ENCODE measurements around the gene GAS2L2. TPM values are rescaled to one million over a fixed set of nuclear protein-coding genes. Genes with fewer than 3 reads are reported as not detected.

Gene GAS2L2
- total RNA-seq, 1 donor = not detected

DNA sequence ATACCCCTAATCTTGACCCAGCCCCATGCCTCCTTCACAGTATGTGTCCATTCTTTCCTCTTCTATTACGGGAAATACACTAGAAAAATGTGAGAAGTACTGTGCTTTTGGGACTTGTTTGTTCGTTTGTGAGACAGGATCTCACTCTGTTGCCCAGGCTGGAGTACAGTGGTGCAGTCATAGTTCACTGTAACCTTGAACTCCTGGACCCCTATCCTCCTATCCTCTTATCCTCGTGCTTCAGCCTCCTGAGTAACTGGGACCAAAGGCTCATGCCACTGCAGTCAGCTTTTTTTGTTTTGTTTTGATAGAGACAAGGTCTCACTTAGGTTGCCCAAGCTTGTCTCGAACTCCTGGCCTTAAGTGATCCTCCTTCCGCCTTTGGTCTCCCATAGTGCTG lies 51.5 kb downstream of the GAS2L2 start:
- H3K4me3 ChIP-seq (ENCODE audit: low read depth, low read length) = no peak overlapping the region
- TF ChIP-seq, protein P1, sequence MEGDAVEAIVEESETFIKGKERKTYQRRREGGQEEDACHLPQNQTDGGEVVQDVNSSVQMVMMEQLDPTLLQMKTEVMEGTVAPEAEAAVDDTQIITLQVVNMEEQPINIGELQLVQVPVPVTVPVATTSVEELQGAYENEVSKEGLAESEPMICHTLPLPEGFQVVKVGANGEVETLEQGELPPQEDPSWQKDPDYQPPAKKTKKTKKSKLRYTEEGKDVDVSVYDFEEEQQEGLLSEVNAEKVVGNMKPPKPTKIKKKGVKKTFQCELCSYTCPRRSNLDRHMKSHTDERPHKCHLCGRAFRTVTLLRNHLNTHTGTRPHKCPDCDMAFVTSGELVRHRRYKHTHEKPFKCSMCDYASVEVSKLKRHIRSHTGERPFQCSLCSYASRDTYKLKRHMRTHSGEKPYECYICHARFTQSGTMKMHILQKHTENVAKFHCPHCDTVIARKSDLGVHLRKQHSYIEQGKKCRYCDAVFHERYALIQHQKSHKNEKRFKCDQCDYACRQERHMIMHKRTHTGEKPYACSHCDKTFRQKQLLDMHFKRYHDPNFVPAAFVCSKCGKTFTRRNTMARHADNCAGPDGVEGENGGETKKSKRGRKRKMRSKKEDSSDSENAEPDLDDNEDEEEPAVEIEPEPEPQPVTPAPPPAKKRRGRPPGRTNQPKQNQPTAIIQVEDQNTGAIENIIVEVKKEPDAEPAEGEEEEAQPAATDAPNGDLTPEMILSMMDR (IDR thresholded peaks at IDR 0.05; ENCODE audit: insufficient read depth, low read length) = no peak
- no peak for DNase-seq (ENCODE audit: low read depth)

- no peak overlapping the region for H3K4me3 ChIP-seq (ENCODE audit: low read depth, low read length)
- TF ChIP-seq, protein P1 (IDR thresholded peaks at IDR 0.05; ENCODE audit: insufficient read depth, low read length) = no peak
- peak; percentile 65 for DNase-seq (ENCODE audit: low read depth)
Observed at GRCh38 chr17:35700150-35700549, 52.9 kb downstream of the GAS2L2 start.

- TF ChIP-seq, protein P1 (IDR thresholded peaks at IDR 0.05; ENCODE audit: insufficient read depth, low read length) = no peak
- DNase-seq (ENCODE audit: low read depth) = no peak
- no peak overlapping the region for H3K4me3 ChIP-seq (ENCODE audit: low read depth, low read length)
Observed at GRCh38 chr17:35698800-35699199, 54.2 kb downstream of the GAS2L2 start.

- DNase-seq (ENCODE audit: low read depth) = no peak
- TF ChIP-seq, protein P1 (IDR thresholded peaks at IDR 0.05; ENCODE audit: insufficient read depth, low read length) = no peak
- no peak overlapping the region for H3K4me3 ChIP-seq (ENCODE audit: low read depth, low read length)
Observed at GRCh38 chr17:35695613-35696012, 57.4 kb downstream of the GAS2L2 start.

DNA sequence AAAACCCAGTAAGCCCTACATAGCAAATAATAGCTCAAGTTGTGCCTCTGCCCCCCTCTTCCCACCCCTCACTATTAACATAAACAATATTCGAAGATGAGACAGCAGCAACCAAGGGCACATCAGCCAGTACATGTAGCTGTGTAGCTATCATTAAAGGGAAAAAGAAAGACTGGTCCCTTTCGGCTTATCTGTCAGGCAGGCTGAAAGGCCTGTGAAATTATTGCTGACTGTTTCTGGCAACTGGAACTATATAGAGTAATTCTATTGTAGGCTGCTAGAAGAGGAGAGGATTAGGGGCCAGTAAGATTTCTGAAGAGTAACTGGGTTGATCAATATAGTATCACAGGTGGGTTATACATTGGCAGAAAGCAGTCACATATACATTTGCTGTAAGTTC lies 58.1 kb downstream of the GAS2L2 start:
- TF ChIP-seq, protein P1 (IDR thresholded peaks at IDR 0.05; ENCODE audit: insufficient read depth, low read length) = no peak
- no peak overlapping the region for H3K4me3 ChIP-seq (ENCODE audit: low read depth, low read length)
- no peak for DNase-seq (ENCODE audit: low read depth)

Other genes with a start within 250 kb of the GAS2L2 start
- gene SLFN12L, start 215.6 kb downstream of the GAS2L2 start, total RNA-seq (ENCODE audit: low replicate concordance) = 0.18 TPM in 1 of 2 replicates, not detected in the other
- gene SLFN14, start 192.4 kb downstream of the GAS2L2 start, total RNA-seq (ENCODE audit: low replicate concordance) = not detected in 2 replicates
- gene PEX12, start 174.7 kb downstream of the GAS2L2 start, total RNA-seq (ENCODE audit: low replicate concordance) = 6.1 and 8.8 TPM in 2 replicates
- 101 and 118 TPM in 2 replicates for gene AP2B1, start 165.9 kb downstream of the GAS2L2 start, total RNA-seq (ENCODE audit: low replicate concordance)
- gene RASL10B, start 21.6 kb downstream of the GAS2L2 start, total RNA-seq (ENCODE audit: low replicate concordance) = 1.5 and 3.8 TPM in 2 replicates
- gene C17orf50, start 7.6 kb upstream of the GAS2L2 start, total RNA-seq (ENCODE audit: low replicate concordance) = not detected in 2 replicates
- 0.09 TPM in 1 of 2 replicates, not detected in the other for gene MMP28, start 42.4 kb upstream of the GAS2L2 start, total RNA-seq (ENCODE audit: low replicate concordance)
- 34.7 and 74.3 TPM in 2 replicates for gene TAF15, start 56.2 kb upstream of the GAS2L2 start, total RNA-seq (ENCODE audit: low replicate concordance)
- gene HEATR9, start 115.7 kb upstream of the GAS2L2 start, total RNA-seq (ENCODE audit: low replicate concordance) = 0.09 TPM in 1 of 2 replicates, not detected in the other
- gene CCL5, start 127.1 kb upstream of the GAS2L2 start, total RNA-seq (ENCODE audit: low replicate concordance) = not detected in 2 replicates
- gene RDM1, start 177.5 kb upstream of the GAS2L2 start, total RNA-seq (ENCODE audit: low replicate concordance) = 0.45 TPM in 1 of 2 replicates, not detected in the other
- gene LYZL6, start 190.5 kb upstream of the GAS2L2 start, total RNA-seq (ENCODE audit: low replicate concordance) = not detected in 2 replicates
- not detected in 2 replicates for gene CCL16, start 228.3 kb upstream of the GAS2L2 start, total RNA-seq (ENCODE audit: low replicate concordance)
- not detected in 2 replicates for gene CCL14, start 233.5 kb upstream of the GAS2L2 start, total RNA-seq (ENCODE audit: low replicate concordance)
- not detected in 2 replicates for gene CCL15, start 248.3 kb upstream of the GAS2L2 start, total RNA-seq (ENCODE audit: low replicate concordance)